ENCODE results near the gene FUT4.

DNA sequence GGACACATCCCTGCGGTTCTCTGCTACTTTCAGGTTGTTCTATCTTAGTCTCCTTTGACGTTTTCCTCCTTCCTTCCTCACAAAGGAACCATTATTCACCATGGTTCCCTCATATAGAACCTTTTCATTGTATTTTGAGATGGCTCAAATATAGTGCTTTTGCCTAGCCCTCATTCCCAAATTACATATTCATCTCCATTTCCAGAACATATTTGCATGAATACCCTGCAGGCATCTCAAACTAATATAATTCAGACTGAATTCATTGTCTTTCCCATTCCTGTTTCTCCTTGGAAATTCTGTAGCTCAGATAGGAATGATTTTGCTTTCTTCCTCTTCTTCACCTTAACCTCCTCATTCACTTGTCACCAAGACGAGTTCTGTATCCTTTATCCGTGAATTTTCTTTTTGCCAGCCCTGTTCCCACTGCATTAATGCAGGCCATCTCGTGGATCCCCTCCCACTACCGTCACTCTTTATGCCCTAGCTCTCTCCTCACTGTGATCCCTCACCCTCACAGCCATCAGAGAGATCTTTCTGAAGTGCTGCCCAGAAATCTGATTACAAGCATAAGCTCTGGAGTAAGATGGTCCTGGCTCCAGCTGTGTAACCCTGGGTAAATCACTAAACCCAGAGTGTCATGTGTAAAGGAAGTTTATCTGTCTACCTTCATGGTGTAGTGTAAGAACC is 46.8 kb downstream of the FUT4 start:
- TF ChIP-seq SP1 (CRISPR knock-in tag; conservative IDR thresholded peaks at IDR 0.05) (no peak), CTCF (IDR thresholded peaks at IDR 0.05) (no peak), NFYB (CRISPR knock-in tag; conservative IDR thresholded peaks at IDR 0.05; ENCODE audit: low read depth) (no peak), JUN (CRISPR knock-in tag; IDR thresholded peaks at IDR 0.05) (no peak), ESRRA (CRISPR knock-in tag; IDR thresholded peaks at IDR 0.05; ENCODE audit: borderline replicate concordance) (no peak), ATF2 (CRISPR knock-in tag; IDR thresholded peaks at IDR 0.05; ENCODE audit: borderline replicate concordance, low read depth) (no peak), FOXP1 (CRISPR knock-in tag; IDR thresholded peaks at IDR 0.05; ENCODE audit: borderline replicate concordance) (no peak), ZNF121 (CRISPR knock-in tag; IDR thresholded peaks at IDR 0.05) (no peak), HMGA2 (CRISPR knock-in tag; IDR thresholded peaks at IDR 0.05) (no peak), ZNF317 (CRISPR knock-in tag; IDR thresholded peaks at IDR 0.05; ENCODE audit: borderline replicate concordance, low read depth) (no peak), ETV6 (CRISPR knock-in tag; IDR thresholded peaks at IDR 0.05) (no peak)
- TF ChIP-seq, protein P1, sequence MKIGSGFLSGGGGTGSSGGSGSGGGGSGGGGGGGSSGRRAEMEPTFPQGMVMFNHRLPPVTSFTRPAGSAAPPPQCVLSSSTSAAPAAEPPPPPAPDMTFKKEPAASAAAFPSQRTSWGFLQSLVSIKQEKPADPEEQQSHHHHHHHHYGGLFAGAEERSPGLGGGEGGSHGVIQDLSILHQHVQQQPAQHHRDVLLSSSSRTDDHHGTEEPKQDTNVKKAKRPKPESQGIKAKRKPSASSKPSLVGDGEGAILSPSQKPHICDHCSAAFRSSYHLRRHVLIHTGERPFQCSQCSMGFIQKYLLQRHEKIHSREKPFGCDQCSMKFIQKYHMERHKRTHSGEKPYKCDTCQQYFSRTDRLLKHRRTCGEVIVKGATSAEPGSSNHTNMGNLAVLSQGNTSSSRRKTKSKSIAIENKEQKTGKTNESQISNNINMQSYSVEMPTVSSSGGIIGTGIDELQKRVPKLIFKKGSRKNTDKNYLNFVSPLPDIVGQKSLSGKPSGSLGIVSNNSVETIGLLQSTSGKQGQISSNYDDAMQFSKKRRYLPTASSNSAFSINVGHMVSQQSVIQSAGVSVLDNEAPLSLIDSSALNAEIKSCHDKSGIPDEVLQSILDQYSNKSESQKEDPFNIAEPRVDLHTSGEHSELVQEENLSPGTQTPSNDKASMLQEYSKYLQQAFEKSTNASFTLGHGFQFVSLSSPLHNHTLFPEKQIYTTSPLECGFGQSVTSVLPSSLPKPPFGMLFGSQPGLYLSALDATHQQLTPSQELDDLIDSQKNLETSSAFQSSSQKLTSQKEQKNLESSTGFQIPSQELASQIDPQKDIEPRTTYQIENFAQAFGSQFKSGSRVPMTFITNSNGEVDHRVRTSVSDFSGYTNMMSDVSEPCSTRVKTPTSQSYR (CRISPR knock-in tag; IDR thresholded peaks at IDR 0.05): no peak
- TF ChIP-seq, protein P2, sequence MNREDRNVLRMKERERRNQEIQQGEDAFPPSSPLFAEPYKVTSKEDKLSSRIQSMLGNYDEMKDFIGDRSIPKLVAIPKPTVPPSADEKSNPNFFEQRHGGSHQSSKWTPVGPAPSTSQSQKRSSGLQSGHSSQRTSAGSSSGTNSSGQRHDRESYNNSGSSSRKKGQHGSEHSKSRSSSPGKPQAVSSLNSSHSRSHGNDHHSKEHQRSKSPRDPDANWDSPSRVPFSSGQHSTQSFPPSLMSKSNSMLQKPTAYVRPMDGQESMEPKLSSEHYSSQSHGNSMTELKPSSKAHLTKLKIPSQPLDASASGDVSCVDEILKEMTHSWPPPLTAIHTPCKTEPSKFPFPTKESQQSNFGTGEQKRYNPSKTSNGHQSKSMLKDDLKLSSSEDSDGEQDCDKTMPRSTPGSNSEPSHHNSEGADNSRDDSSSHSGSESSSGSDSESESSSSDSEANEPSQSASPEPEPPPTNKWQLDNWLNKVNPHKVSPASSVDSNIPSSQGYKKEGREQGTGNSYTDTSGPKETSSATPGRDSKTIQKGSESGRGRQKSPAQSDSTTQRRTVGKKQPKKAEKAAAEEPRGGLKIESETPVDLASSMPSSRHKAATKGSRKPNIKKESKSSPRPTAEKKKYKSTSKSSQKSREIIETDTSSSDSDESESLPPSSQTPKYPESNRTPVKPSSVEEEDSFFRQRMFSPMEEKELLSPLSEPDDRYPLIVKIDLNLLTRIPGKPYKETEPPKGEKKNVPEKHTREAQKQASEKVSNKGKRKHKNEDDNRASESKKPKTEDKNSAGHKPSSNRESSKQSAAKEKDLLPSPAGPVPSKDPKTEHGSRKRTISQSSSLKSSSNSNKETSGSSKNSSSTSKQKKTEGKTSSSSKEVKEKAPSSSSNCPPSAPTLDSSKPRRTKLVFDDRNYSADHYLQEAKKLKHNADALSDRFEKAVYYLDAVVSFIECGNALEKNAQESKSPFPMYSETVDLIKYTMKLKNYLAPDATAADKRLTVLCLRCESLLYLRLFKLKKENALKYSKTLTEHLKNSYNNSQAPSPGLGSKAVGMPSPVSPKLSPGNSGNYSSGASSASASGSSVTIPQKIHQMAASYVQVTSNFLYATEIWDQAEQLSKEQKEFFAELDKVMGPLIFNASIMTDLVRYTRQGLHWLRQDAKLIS (CRISPR knock-in tag; IDR thresholded peaks at IDR 0.05; ENCODE audit: borderline replicate concordance): no peak
- TF ChIP-seq, protein P3, sequence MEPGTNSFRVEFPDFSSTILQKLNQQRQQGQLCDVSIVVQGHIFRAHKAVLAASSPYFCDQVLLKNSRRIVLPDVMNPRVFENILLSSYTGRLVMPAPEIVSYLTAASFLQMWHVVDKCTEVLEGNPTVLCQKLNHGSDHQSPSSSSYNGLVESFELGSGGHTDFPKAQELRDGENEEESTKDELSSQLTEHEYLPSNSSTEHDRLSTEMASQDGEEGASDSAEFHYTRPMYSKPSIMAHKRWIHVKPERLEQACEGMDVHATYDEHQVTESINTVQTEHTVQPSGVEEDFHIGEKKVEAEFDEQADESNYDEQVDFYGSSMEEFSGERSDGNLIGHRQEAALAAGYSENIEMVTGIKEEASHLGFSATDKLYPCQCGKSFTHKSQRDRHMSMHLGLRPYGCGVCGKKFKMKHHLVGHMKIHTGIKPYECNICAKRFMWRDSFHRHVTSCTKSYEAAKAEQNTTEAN (CRISPR knock-in tag; IDR thresholded peaks at IDR 0.05): no peak

All from WTC11 (cell line).